HL-60 (cell line): ENCODE results near the gene MSMO1.

Experiments used
- CTCF ChIP-seq: IDR thresholded peaks from one replicate; pipeline ENCODE4 v1.5.1; 2011; ENCODE audit warnings: low read length, control low read depth, inconsistent platforms; ENCODE audit not compliant: insufficient read depth
- POLR2AphosphoS5 ChIP-seq: IDR thresholded peaks from 2 replicates; pipeline ENCODE4 v1.6.1; 2012; ENCODE audit warnings: low read depth
- REST ChIP-seq: IDR thresholded peaks from 2 replicates; pipeline ENCODE4 v1.6.1; 2012; ENCODE audit warnings: low read depth; ENCODE audit not compliant: insufficient replicate concordance
- SPI1 ChIP-seq: IDR thresholded peaks from 2 replicates; pipeline ENCODE4 v1.6.1; 2012; ENCODE audit warnings: low read depth, mild to moderate bottlenecking, borderline replicate concordance

DNA sequence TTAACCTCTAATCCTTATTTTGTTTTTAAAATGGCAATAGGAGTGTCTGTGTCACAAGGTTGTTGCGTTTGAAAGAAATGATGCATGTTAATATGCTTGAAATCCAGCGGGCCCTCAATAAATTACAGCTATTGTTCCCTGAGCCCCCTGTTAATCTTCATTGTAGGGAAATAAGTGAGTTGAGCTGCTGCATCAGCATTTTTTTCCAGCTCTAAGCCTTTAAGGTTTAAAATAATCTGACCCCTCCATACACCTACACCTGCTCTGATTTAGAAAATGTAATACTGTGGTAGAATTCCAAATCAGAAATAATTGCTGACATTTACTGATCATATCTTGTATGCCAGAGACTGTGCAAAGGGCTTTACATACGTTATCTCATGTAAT, 2.6 kb upstream of the MSMO1 start:
- no peak for TF ChIP-seq POLR2AphosphoS5
- no peak for TF ChIP-seq CTCF
- TF ChIP-seq REST, result no peak
- TF ChIP-seq SPI1, result no peak
